H1 (cell line): ENCODE results near the gene MYMX. TPM values are rescaled to one million over a fixed set of nuclear protein-coding genes. Genes with fewer than 3 reads are reported as not detected.

Experiments
- CTCF ChIA-PET: fragments of 300-600 bp; sonication (Branson Sonifier 250); formaldehyde crosslinking; loops from one replicate; lab custom pipeline; 2021; ENCODE audit not compliant: partially characterized antibody; lab: Charles Lee
- POLR2A ChIA-PET: fragments of 300-600 bp; sonication (Branson Sonifier 250); formaldehyde crosslinking; loops from one replicate; lab custom pipeline; 2021; ENCODE audit warnings: inconsistent platforms; ENCODE audit not compliant: partially characterized antibody; lab: Charles Lee
- DNase-seq, 2 experiments: peaks; one replicate each; pipeline versions ENCODE4 v3.0.0 to v3.0.0-alpha.2; 2010 to 2022; ENCODE audit warnings: low spot score in 2 of 2, low read depth in 1 of 2, mixed read lengths in 1 of 2
- FAIRE-seq: peaks from 2 replicates; lab custom pipeline; 2011; peaks lifted over from hg19 to GRCh38; lab: Jason Lieb, UNC
- H2AFZ ChIP-seq: 2 replicates; pipeline ENCODE4 v1.8.1; 2012; ENCODE audit warnings: low read length, inconsistent platforms
- H2AK5ac ChIP-seq: 2 replicates; pipeline ENCODE4 v1.6.1; 2013; ENCODE audit warnings: low read depth, low read length
- H2BK120ac ChIP-seq: replicated peaks from 2 replicates; pipeline ENCODE3; 2013; ENCODE audit warnings: low read depth, low read length, inconsistent platforms
- H2BK12ac ChIP-seq: 2 replicates; pipeline ENCODE4 v1.6.1; 2013; ENCODE audit warnings: low read depth, low read length
- H2BK15ac ChIP-seq: 2 replicates; pipeline ENCODE4 v1.6.1; 2013; ENCODE audit warnings: low read length
- H2BK20ac ChIP-seq: 2 replicates; pipeline ENCODE4 v1.6.1; 2013; ENCODE audit warnings: low read length
- H2BK5ac ChIP-seq: 2 replicates; pipeline ENCODE4 v1.6.1; 2013; ENCODE audit warnings: low read depth, low read length
- H3K14ac ChIP-seq: 2 replicates; pipeline ENCODE4 v1.6.1; 2013; ENCODE audit warnings: inconsistent platforms; ENCODE audit not compliant: insufficient read length
- H3K18ac ChIP-seq: 2 replicates; pipeline ENCODE4 v1.6.1; 2013; ENCODE audit warnings: low read length; ENCODE audit errors: extremely low read depth
- H3K23ac ChIP-seq: 2 replicates; pipeline ENCODE4 v1.6.1; 2013; ENCODE audit warnings: inconsistent platforms; ENCODE audit not compliant: insufficient read length
- H3K23me2 ChIP-seq: 2 replicates; pipeline ENCODE4 v1.6.1; 2013; ENCODE audit warnings: low read depth, low read length
- H3K27ac ChIP-seq: 2 replicates; pipeline ENCODE4 v1.6.1; 2011; ENCODE audit warnings: low read depth, low read length, inconsistent platforms
- H3K27me3 ChIP-seq, 4 experiments: replicated peaks in 1 of 4; 1 replicate in 1 of 4; 2 replicates in 3 of 4; pipeline versions ENCODE4 v1.6.1 to v1.8.1; 2011 to 2013; ENCODE audit warnings: low read length in 3 of 4, mild to moderate bottlenecking in 3 of 4, inconsistent platforms in 2 of 4, mixed read lengths in 2 of 4, moderate library complexity in 1 of 4; ENCODE audit not compliant: control insufficient read depth in 3 of 4, insufficient read depth in 3 of 4; ENCODE audit errors: extremely low read depth in 1 of 4
- H3K36me3 ChIP-seq, 4 experiments: 2 replicates each; pipeline versions ENCODE4 v1.6.1 to v1.8.1; 2011 to 2013; ENCODE audit warnings: mild to moderate bottlenecking in 4 of 4, low read length in 3 of 4, moderate library complexity in 2 of 4, control low read depth in 1 of 4, inconsistent platforms in 1 of 4; ENCODE audit not compliant: insufficient read depth in 4 of 4, control insufficient read depth in 2 of 4
- H3K4ac ChIP-seq: replicated peaks from 2 replicates; pipeline ENCODE3; 2013; ENCODE audit warnings: low read length, low read depth, mixed read lengths, inconsistent platforms; ENCODE audit not compliant: insufficient read length
- H3K4me1 ChIP-seq, 4 experiments: replicated peaks in 1 of 4; 1 replicate in 1 of 4; 2 replicates in 3 of 4; pipeline versions ENCODE4 v1.6.1 to v1.8.1; 2011 to 2013; ENCODE audit warnings: low read length in 3 of 4, inconsistent platforms in 2 of 4, mixed read lengths in 1 of 4; ENCODE audit not compliant: insufficient read depth in 4 of 4, control insufficient read depth in 3 of 4
- H3K4me2 ChIP-seq, 2 experiments: 2 replicates each; pipeline versions ENCODE4 v1.6.1 to v1.8.1; 2011 to 2013; ENCODE audit warnings: low read depth in 2 of 2, low read length in 2 of 2, control low read depth in 1 of 2, inconsistent platforms in 1 of 2, mild to moderate bottlenecking in 1 of 2; ENCODE audit not compliant: insufficient read depth in 1 of 2
- H3K4me3 ChIP-seq, 4 experiments: fragments of 200-600, 300-600 bp in 1 of 4; sonication (generic), shearing (Covaris generic), sonication (Bioruptor Twin) in 1 of 4; 2 replicates each; pipeline versions ENCODE4 v1.5.1 to v1.8.1; 2011 to 2016; ENCODE audit warnings: low read length in 4 of 4, low read depth in 3 of 4, control low read depth in 2 of 4, inconsistent platforms in 2 of 4, mild to moderate bottlenecking in 2 of 4, mixed read lengths in 1 of 4, moderate library complexity in 1 of 4; ENCODE audit not compliant: insufficient read depth in 2 of 4; ENCODE audit errors: extremely low read depth in 1 of 4
- H3K56ac ChIP-seq: replicated peaks from 2 replicates; pipeline ENCODE3; 2013; ENCODE audit warnings: low read depth, mild to moderate bottlenecking, mixed read lengths, low read length, inconsistent platforms; ENCODE audit not compliant: insufficient read length
- H3K79me1 ChIP-seq: 2 replicates; pipeline ENCODE4 v1.6.1; 2013; ENCODE audit warnings: low read depth, low read length, control low read depth
- H3K79me2 ChIP-seq, 2 experiments: 2 replicates each; pipeline versions ENCODE4 v1.6.1 to v1.8.1; 2012 to 2013; ENCODE audit warnings: low read length in 2 of 2, mild to moderate bottlenecking in 2 of 2, inconsistent platforms in 1 of 2; ENCODE audit not compliant: insufficient read depth in 2 of 2, control insufficient read depth in 1 of 2
- H3K9ac ChIP-seq, 4 experiments: replicated peaks in 1 of 4; 1 replicate in 1 of 4; 2 replicates in 3 of 4; pipeline versions ENCODE4 v1.6.1 to v1.8.1; 2011 to 2013; ENCODE audit warnings: low read depth in 3 of 4, low read length in 3 of 4, control low read depth in 2 of 4, mild to moderate bottlenecking in 2 of 4, moderate library complexity in 2 of 4, inconsistent platforms in 1 of 4; ENCODE audit errors: extremely low read depth in 1 of 4
- H3K9me3 ChIP-seq, 2 experiments: 2 replicates each; pipeline versions ENCODE4 v1.6.1 to v1.8.1; 2012 to 2013; ENCODE audit warnings: mild to moderate bottlenecking in 2 of 2, moderate library complexity in 2 of 2, control low read depth in 1 of 2, inconsistent platforms in 1 of 2, low read depth in 1 of 2, low read length in 1 of 2, mixed read lengths in 1 of 2; ENCODE audit not compliant: insufficient read depth in 2 of 2
- H4K20me1 ChIP-seq, 2 experiments: replicated peaks in 1 of 2; 2 replicates each; pipeline versions ENCODE3 to v1.8.1; 2011 to 2013; ENCODE audit warnings: inconsistent platforms in 2 of 2, low read length in 2 of 2, mild to moderate bottlenecking in 1 of 2; ENCODE audit not compliant: insufficient read depth in 2 of 2, control insufficient read depth in 1 of 2
- H4K5ac ChIP-seq: 2 replicates; pipeline ENCODE4 v1.6.1; 2013; ENCODE audit warnings: low read length, low read depth, mixed read lengths, inconsistent platforms; ENCODE audit not compliant: insufficient read length
- H4K8ac ChIP-seq: 2 replicates; pipeline ENCODE4 v1.8.0; 2013; ENCODE audit warnings: mild to moderate bottlenecking, moderate library complexity, low read length, inconsistent platforms; ENCODE audit not compliant: insufficient read depth; ENCODE audit errors: extremely low read depth
- H4K91ac ChIP-seq: replicated peaks from 2 replicates; pipeline ENCODE3; 2013; ENCODE audit warnings: low read length, mixed read lengths, inconsistent platforms; ENCODE audit not compliant: insufficient read length
- CHD1 ChIP-seq: IDR thresholded peaks from 2 replicates; pipeline ENCODE4 v1.6.1; 2012; ENCODE audit warnings: low read depth, low read length, improper control_type of control experiment
- CTBP2 ChIP-seq: IDR thresholded peaks from 2 replicates; pipeline ENCODE4 v1.7.0; 2011; ENCODE audit warnings: borderline replicate concordance, mild to moderate bottlenecking, moderate library complexity, mixed read lengths, low read length; ENCODE audit not compliant: insufficient read depth, insufficient read length
- GABPA ChIP-seq: IDR thresholded peaks from 2 replicates; pipeline ENCODE4 v1.6.1; 2011; ENCODE audit warnings: mild to moderate bottlenecking, low read length, moderate library complexity, borderline replicate concordance; ENCODE audit not compliant: insufficient read depth
- NANOG ChIP-seq: IDR thresholded peaks from 2 replicates; pipeline ENCODE4 v1.6.1; 2011; ENCODE audit warnings: low read length, low read depth, mild to moderate bottlenecking, inconsistent platforms; ENCODE audit not compliant: insufficient read depth, poor library complexity, severe bottlenecking
- POLR2A ChIP-seq, 2 experiments: IDR thresholded peaks; 1 replicate in 1 of 2; 2 replicates in 1 of 2; pipeline ENCODE4 v1.6.1; 2011; ENCODE audit warnings: low read depth in 2 of 2, low read length in 2 of 2, mild to moderate bottlenecking in 2 of 2; ENCODE audit errors: control extremely low read depth in 1 of 2
- RAD21 ChIP-seq, 2 experiments: IDR thresholded peaks in 1 of 2; conservative IDR thresholded peaks in 1 of 2; 2 replicates each; pipeline ENCODE4 v1.6.1; 2011; ENCODE audit warnings: low read depth in 2 of 2, low read length in 2 of 2, improper control_type of control experiment in 1 of 2, inconsistent platforms in 1 of 2, mild to moderate bottlenecking in 1 of 2, moderate library complexity in 1 of 2
- RFX5 ChIP-seq: IDR thresholded peaks from 2 replicates; pipeline ENCODE4 v1.6.1; 2011; ENCODE audit warnings: low read depth, low read length, improper control_type of control experiment, borderline replicate concordance
- SIX5 ChIP-seq: IDR thresholded peaks from 2 replicates; pipeline ENCODE4 v1.6.1; 2011; ENCODE audit warnings: mild to moderate bottlenecking, low read depth, low read length
- TAF1 ChIP-seq: IDR thresholded peaks from 2 replicates; pipeline ENCODE4 v1.6.1; 2011; ENCODE audit warnings: mild to moderate bottlenecking, low read depth, low read length
- YY1 ChIP-seq: IDR thresholded peaks from 2 replicates; pipeline ENCODE4 v1.6.1; 2011; ENCODE audit warnings: low read depth, mild to moderate bottlenecking, low read length
- WGBS, 2 experiments: shearing (Covaris generic) in 1 of 2; methylation state at CpG; one replicate each; pipeline versions ENCODE4 v1.1.6 to v1.1.7; 2013 to 2015; ENCODE audit warnings: low lambda C conversion rate in 2 of 2, mixed read lengths in 2 of 2, inconsistent platforms in 1 of 2, low coverage in 1 of 2, missing lambda C conversion rate in 1 of 2; ENCODE audit not compliant: insufficient replicate concordance in 2 of 2, insufficient coverage in 1 of 2, insufficient read length in 1 of 2; ENCODE audit errors: extremely low coverage in 1 of 2, missing lambda C conversion rate in 1 of 2; 5-methylcytosine and 5-hydroxymethylcytosine counted together
- polyA plus RNA-seq, 7 experiments: library from polyadenylated mRNA; depleted of rRNA in 3 of 7; stranded (reverse) in 5 of 7; unstranded in 2 of 7; fragments of >200 nt in 5 of 7; fragments of 200-250 nt in 2 of 7; gene quantifications; 1 replicate in 5 of 7; 2 replicates in 1 of 7; 4 replicates in 1 of 7; pipeline versions ENCODE4 v1.2.1 to v1.2.3, GENCODE V29; 2011 to 2013; ENCODE audit warnings: missing spikeins in 2 of 7, mixed read lengths in 2 of 7
- total RNA-seq: library from RNA; stranded (reverse); fragmentation: NEBNext Ultra II Directional; extraction: Animal tissue kit (Norgen Biotek cat#: 25700); gene quantifications from 2 replicates; pipeline ENCODE4 v1.2.1, GENCODE V29; 2021

Gene MYMX
- total and polyA plus RNA-seq, 2 of the 8 experiments (the other 6 are each of a cell fraction or from before 2014, with no cell fraction given) = 4.7 to 6.9 TPM

GRCh38 chr6:44176130-44176761 is 40.5 kb upstream of the MYMX start:
- no peak overlapping the region for H3K14ac ChIP-seq
- H4K8ac ChIP-seq = no peak overlapping the region
- POLR2A ChIA-PET = interaction anchor here (0.6 to 4.8 kb wide), 7 partner anchors 11 to 76 kb away, joined by 3 to 28 read pairs (median 6); partner anchors contain the start of genes HSP90AB1 and MYMX
- H3K9me3 ChIP-seq = no peaks in the 10 kb centered on the region
- no peak overlapping the region for H3K27ac ChIP-seq
- H4K20me1 ChIP-seq = no peaks in the 10 kb centered on the region
- no peak overlapping the region; the same call in 1 of the 2 replicates for H2BK20ac ChIP-seq
- no peak overlapping the region for H3K56ac ChIP-seq
- H2BK15ac ChIP-seq = peak overlapping the region; percentile 31; the same call in 1 of the 2 replicates
- no peak for FAIRE-seq
- H2BK12ac ChIP-seq = peak overlapping the region; percentile 70; the same call in 1 of the 2 replicates
- 87% methylated on average over 15 of the region's 15 CpGs; no CpG with 5 or more reads in 1 of the 2 experiments for WGBS, 2 experiments
- H3K4me3 ChIP-seq = no peak overlapping the region
- H3K4ac ChIP-seq = no peak overlapping the region
- peak overlapping the region; percentile 11 for H4K91ac ChIP-seq
- H3K23ac ChIP-seq = no peak overlapping the region
- H3K4me1 ChIP-seq = peaks cover 0 to 12% (median 3%) of the 10 kb centered on the region in 4 experiments; a peak in 6 of 7 replicates
- no peak for DNase-seq
- CTCF ChIA-PET = interaction anchor here (0.8 to 10.8 kb wide), 7 partner anchors 10 to 161 kb away, joined by 3 to 287 read pairs (median 5); partner anchors contain the start of gene SLC29A1
- H4K5ac ChIP-seq = peak overlapping the region; percentile 26
- no peak overlapping the region for H3K9ac ChIP-seq
- H2BK5ac ChIP-seq = 0 out of 2 replicates have a peak overlapping the region, but pooled peaks have one; percentile 54
- no peak overlapping the region for H2AK5ac ChIP-seq
- H3K36me3 ChIP-seq = no peaks in the 10 kb centered on the region
- no peak overlapping the region for H2AFZ ChIP-seq
- no peaks in the 10 kb centered on the region for H3K27me3 ChIP-seq
- H3K79me1 ChIP-seq = no peaks in the 10 kb centered on the region
- H2BK120ac ChIP-seq = no peak overlapping the region
- no peak overlapping the region for H3K4me2 ChIP-seq
- H3K18ac ChIP-seq = peak overlapping the region; percentile 32; the same call in 1 of the 2 replicates
- no peak for TF ChIP-seq RFX5
- TF ChIP-seq RAD21 (IDR thresholded peaks at IDR 0.05 in 1 of 2, conservative IDR thresholded peaks at IDR 0.05 in 1 of 2; ENCODE audit: low read depth in 2 of 2, low read length in 2 of 2) = no peak
- no peak for TF ChIP-seq CHD1
- no peak for TF ChIP-seq POLR2A (IDR thresholded peaks at IDR 0.05; ENCODE audit: control extremely low read depth in 1 of 2, low read depth in 2 of 2, low read length in 2 of 2)
- TF ChIP-seq GABPA = no peak
- TF ChIP-seq TAF1 = no peak
- no peak for TF ChIP-seq CTBP2
- TF ChIP-seq NANOG = no peak
- no peak for TF ChIP-seq YY1
- TF ChIP-seq SIX5 = no peak
- no peaks in the 10 kb centered on the region for H3K79me2 ChIP-seq
- H3K23me2 ChIP-seq = peaks cover 2% of the 10 kb centered on the region; the same call in 1 of the 2 replicates
